ENCODE data around the gene SETBP1. TPM values are rescaled to one million over a fixed set of nuclear protein-coding genes. Genes with fewer than 3 reads are reported as not detected.

The SETBP1 gene
- total and polyA plus RNA-seq, 7 experiments from 2014 or later = 0.08 to 12.5 (median 2.5) TPM; not detected in 2

- DNase-seq (no peak), ATAC-seq (no peak)
- CTCF ChIA-PET = no interaction called here
- H3K4me1 Mint-ChIP-seq = peaks cover 0 to 3% (median 0%) of the 10 kb centered on the region in 7 donors
- Histone ChIP-seq H3K27me3 (ENCODE audit: control insufficient read depth in 2 of 2, insufficient read depth in 2 of 2, low read length in 2 of 2) (no peaks in the 10 kb centered on the region), H3K27ac (ENCODE audit: low read depth, low read length) (no peak overlapping the region), H3K9me3 (ENCODE audit: control insufficient read depth in 2 of 3, low read length in 3 of 3) (no peaks in the 10 kb centered on the region), H3K36me3 (ENCODE audit: control insufficient read depth in 2 of 3, insufficient read depth in 3 of 3, low read length in 3 of 3) (no peaks in the 10 kb centered on the region), H3K4me3 (ENCODE audit: low read length) (no peak overlapping the region), H3K4me1 (ENCODE audit: control insufficient read depth in 2 of 2, insufficient read depth in 2 of 2, low read length in 2 of 2) (no peaks in the 10 kb centered on the region)
- intact Hi-C loops (cut with micrococcal nuclease) = no loop called here
- peaks cover 0 to 8% (median 0%) of the 10 kb centered on the region in 11 donors for H3K9me3 Mint-ChIP-seq
- no peak overlapping the region for H3K4me3 Mint-ChIP-seq
- no peak overlapping the region for H3K27ac Mint-ChIP-seq
- H3K36me3 Mint-ChIP-seq = peaks cover 0 to 2% (median 0%) of the 10 kb centered on the region in 5 donors
- peaks cover 0 to 7% (median 0%) of the 10 kb centered on the region in 5 donors for H3K27me3 Mint-ChIP-seq
- POLR2A ChIA-PET = no interaction called here
Observed at GRCh38 chr18:44957461-44957860, 276.8 kb downstream of the SETBP1 start.

GRCh38 chr18:44958040-44958439 is 277.4 kb downstream of the SETBP1 start:
- no peak overlapping the region for H3K4me3 ChIP-seq (ENCODE audit: low read length)
- peaks cover 0 to 3% (median 0%) of the 10 kb centered on the region in 7 donors for H3K4me1 Mint-ChIP-seq
- no peaks in the 10 kb centered on the region for H3K36me3 ChIP-seq (ENCODE audit: control insufficient read depth in 2 of 3, insufficient read depth in 3 of 3, low read length in 3 of 3)
- intact Hi-C loops (cut with micrococcal nuclease) = no loop called here
- H3K9me3 Mint-ChIP-seq = peaks cover 0 to 8% (median 0%) of the 10 kb centered on the region in 11 donors
- H3K36me3 Mint-ChIP-seq = peaks cover 0 to under 1% (median 0%) of the 10 kb centered on the region in 5 donors
- H3K4me1 ChIP-seq (ENCODE audit: control insufficient read depth in 2 of 2, insufficient read depth in 2 of 2, low read length in 2 of 2) = no peaks in the 10 kb centered on the region
- ChIA-PET CTCF (no interaction called here), POLR2A (no interaction called here)
- DNase-seq = no peak
- no peak for ATAC-seq
- no peak overlapping the region for H3K27ac ChIP-seq (ENCODE audit: low read depth, low read length)
- H3K27me3 ChIP-seq (ENCODE audit: control insufficient read depth in 2 of 2, insufficient read depth in 2 of 2, low read length in 2 of 2) = no peaks in the 10 kb centered on the region
- H3K4me3 Mint-ChIP-seq = no peak overlapping the region
- no peak overlapping the region for H3K27ac Mint-ChIP-seq
- H3K27me3 Mint-ChIP-seq = peaks cover 0 to 7% (median 0%) of the 10 kb centered on the region in 5 donors
- no peaks in the 10 kb centered on the region for H3K9me3 ChIP-seq (ENCODE audit: control insufficient read depth in 2 of 3, low read length in 3 of 3)

- Mint-ChIP-seq H3K4me1 (peaks cover 0 to 3% (median 0%) of the 10 kb centered on the region in 7 donors), H3K27ac (no peak overlapping the region), H3K4me3 (no peak overlapping the region), H3K9me3 (peaks cover 0 to 8% (median 0%) of the 10 kb centered on the region in 11 donors), H3K27me3 (peaks cover 0 to 7% (median 0%) of the 10 kb centered on the region in 5 donors), H3K36me3 (no peaks in the 10 kb centered on the region)
- Histone ChIP-seq H3K9me3 (ENCODE audit: control insufficient read depth in 2 of 3, low read length in 3 of 3) (no peaks in the 10 kb centered on the region), H3K27me3 (ENCODE audit: control insufficient read depth in 2 of 2, insufficient read depth in 2 of 2, low read length in 2 of 2) (no peaks in the 10 kb centered on the region), H3K4me3 (ENCODE audit: low read length) (no peak overlapping the region), H3K36me3 (ENCODE audit: control insufficient read depth in 2 of 3, insufficient read depth in 3 of 3, low read length in 3 of 3) (no peaks in the 10 kb centered on the region), H3K27ac (ENCODE audit: low read depth, low read length) (no peak overlapping the region), H3K4me1 (ENCODE audit: control insufficient read depth in 2 of 2, insufficient read depth in 2 of 2, low read length in 2 of 2) (no peaks in the 10 kb centered on the region)
- intact Hi-C loops (cut with micrococcal nuclease) = no loop called here
- no peak for ATAC-seq
- CTCF ChIA-PET = no interaction called here
- POLR2A ChIA-PET = no interaction called here
- no peak for DNase-seq
Observed at GRCh38 chr18:44958455-44958854, 277.8 kb downstream of the SETBP1 start.

- Mint-ChIP-seq H3K4me1 (peaks cover 0 to 3% (median 0%) of the 10 kb centered on the region in 7 donors), H3K9me3 (peaks cover 0 to 8% (median 0%) of the 10 kb centered on the region in 11 donors), H3K27ac (no peak overlapping the region), H3K4me3 (no peak overlapping the region), H3K36me3 (no peaks in the 10 kb centered on the region), H3K27me3 (peaks cover 0 to 7% (median 0%) of the 10 kb centered on the region in 5 donors)
- Histone ChIP-seq H3K27me3 (ENCODE audit: control insufficient read depth in 2 of 2, insufficient read depth in 2 of 2, low read length in 2 of 2) (no peaks in the 10 kb centered on the region), H3K4me3 (ENCODE audit: low read length) (no peak overlapping the region), H3K36me3 (ENCODE audit: control insufficient read depth in 2 of 3, insufficient read depth in 3 of 3, low read length in 3 of 3) (no peaks in the 10 kb centered on the region), H3K9me3 (ENCODE audit: control insufficient read depth in 2 of 3, low read length in 3 of 3) (no peaks in the 10 kb centered on the region), H3K4me1 (ENCODE audit: control insufficient read depth in 2 of 2, insufficient read depth in 2 of 2, low read length in 2 of 2) (no peaks in the 10 kb centered on the region), H3K27ac (ENCODE audit: low read depth, low read length) (no peak overlapping the region)
- ATAC-seq = no peak
- intact Hi-C loops (cut with micrococcal nuclease) = no loop called here
- POLR2A ChIA-PET = no interaction called here
- CTCF ChIA-PET = no interaction called here
- no peak for DNase-seq
Observed at GRCh38 chr18:44959013-44959412, 278.3 kb downstream of the SETBP1 start.

GRCh38 chr18:44960580-44960979 is 279.9 kb downstream of the SETBP1 start:
- no peak for DNase-seq
- peaks cover 0 to 3% (median 0%) of the 10 kb centered on the region in 7 donors for H3K4me1 Mint-ChIP-seq
- ATAC-seq = no peak
- H3K27ac Mint-ChIP-seq = no peak overlapping the region
- Histone ChIP-seq H3K36me3 (ENCODE audit: control insufficient read depth in 2 of 3, insufficient read depth in 3 of 3, low read length in 3 of 3) (no peaks in the 10 kb centered on the region), H3K4me1 (ENCODE audit: control insufficient read depth in 2 of 2, insufficient read depth in 2 of 2, low read length in 2 of 2) (no peaks in the 10 kb centered on the region), H3K4me3 (ENCODE audit: low read length) (no peak overlapping the region), H3K27me3 (ENCODE audit: control insufficient read depth in 2 of 2, insufficient read depth in 2 of 2, low read length in 2 of 2) (no peaks in the 10 kb centered on the region), H3K9me3 (ENCODE audit: control insufficient read depth in 2 of 3, low read length in 3 of 3) (no peaks in the 10 kb centered on the region), H3K27ac (ENCODE audit: low read depth, low read length) (no peak overlapping the region)
- H3K4me3 Mint-ChIP-seq = no peak overlapping the region
- POLR2A ChIA-PET = no interaction called here
- intact Hi-C loops (cut with micrococcal nuclease) = no loop called here
- CTCF ChIA-PET = no interaction called here
- no peaks in the 10 kb centered on the region for H3K36me3 Mint-ChIP-seq
- peaks cover 0 to 7% (median 3%) of the 10 kb centered on the region in 5 donors for H3K27me3 Mint-ChIP-seq
- peaks cover 0 to 11% (median 0%) of the 10 kb centered on the region in 11 donors for H3K9me3 Mint-ChIP-seq

GRCh38 chr18:44961288-44961995 is 280.8 kb downstream of the SETBP1 start:
- ChIA-PET CTCF (no interaction called here), POLR2A (no interaction called here)
- no peak overlapping the region for H3K4me3 ChIP-seq (ENCODE audit: low read length)
- ATAC-seq (no peak), DNase-seq (no peak)
- intact Hi-C loops (cut with micrococcal nuclease) = no loop called here
- no peaks in the 10 kb centered on the region for H3K9me3 ChIP-seq (ENCODE audit: control insufficient read depth in 2 of 3, low read length in 3 of 3)
- Mint-ChIP-seq H3K27me3 (peaks cover 0 to 7% (median 4%) of the 10 kb centered on the region in 5 donors), H3K4me1 (peaks cover 0 to 3% (median 0%) of the 10 kb centered on the region in 7 donors), H3K4me3 (no peak overlapping the region), H3K9me3 (peaks cover 0 to 11% (median 0%) of the 10 kb centered on the region in 11 donors), H3K27ac (no peak overlapping the region), H3K36me3 (no peaks in the 10 kb centered on the region)
- no peaks in the 10 kb centered on the region for H3K4me1 ChIP-seq (ENCODE audit: control insufficient read depth in 2 of 2, insufficient read depth in 2 of 2, low read length in 2 of 2)
- H3K36me3 ChIP-seq (ENCODE audit: control insufficient read depth in 2 of 3, insufficient read depth in 3 of 3, low read length in 3 of 3) = no peaks in the 10 kb centered on the region
- no peak overlapping the region for H3K27ac ChIP-seq (ENCODE audit: low read depth, low read length)
- H3K27me3 ChIP-seq (ENCODE audit: control insufficient read depth in 2 of 2, insufficient read depth in 2 of 2, low read length in 2 of 2) = no peaks in the 10 kb centered on the region

GRCh38 chr18:44967599-44967998 is 286.9 kb downstream of the SETBP1 start:
- no peaks in the 10 kb centered on the region for H3K4me1 Mint-ChIP-seq
- no peaks in the 10 kb centered on the region for H3K4me1 ChIP-seq (ENCODE audit: control insufficient read depth in 2 of 2, insufficient read depth in 2 of 2, low read length in 2 of 2)
- no peak for ATAC-seq
- no peak overlapping the region for H3K4me3 ChIP-seq (ENCODE audit: low read length)
- ChIA-PET CTCF (no interaction called here), POLR2A (no interaction called here)
- intact Hi-C loops (cut with micrococcal nuclease) = no loop called here
- H3K27ac Mint-ChIP-seq = no peak overlapping the region
- H3K27ac ChIP-seq (ENCODE audit: low read depth, low read length) = no peak overlapping the region
- no peak for DNase-seq
- H3K4me3 Mint-ChIP-seq = no peak overlapping the region
- peaks cover 0 to 5% (median 0%) of the 10 kb centered on the region in 5 donors for H3K27me3 Mint-ChIP-seq
- no peaks in the 10 kb centered on the region for H3K36me3 ChIP-seq (ENCODE audit: control insufficient read depth in 2 of 3, insufficient read depth in 3 of 3, low read length in 3 of 3)
- no peaks in the 10 kb centered on the region for H3K9me3 ChIP-seq (ENCODE audit: control insufficient read depth in 2 of 3, low read length in 3 of 3)
- H3K36me3 Mint-ChIP-seq = no peaks in the 10 kb centered on the region
- H3K27me3 ChIP-seq (ENCODE audit: control insufficient read depth in 2 of 2, insufficient read depth in 2 of 2, low read length in 2 of 2) = no peaks in the 10 kb centered on the region
- peaks cover 0 to 7% (median 0%) of the 10 kb centered on the region in 11 donors for H3K9me3 Mint-ChIP-seq
